Measurements from ENCODE around the gene CIB2.

Gene CIB2

DNA sequence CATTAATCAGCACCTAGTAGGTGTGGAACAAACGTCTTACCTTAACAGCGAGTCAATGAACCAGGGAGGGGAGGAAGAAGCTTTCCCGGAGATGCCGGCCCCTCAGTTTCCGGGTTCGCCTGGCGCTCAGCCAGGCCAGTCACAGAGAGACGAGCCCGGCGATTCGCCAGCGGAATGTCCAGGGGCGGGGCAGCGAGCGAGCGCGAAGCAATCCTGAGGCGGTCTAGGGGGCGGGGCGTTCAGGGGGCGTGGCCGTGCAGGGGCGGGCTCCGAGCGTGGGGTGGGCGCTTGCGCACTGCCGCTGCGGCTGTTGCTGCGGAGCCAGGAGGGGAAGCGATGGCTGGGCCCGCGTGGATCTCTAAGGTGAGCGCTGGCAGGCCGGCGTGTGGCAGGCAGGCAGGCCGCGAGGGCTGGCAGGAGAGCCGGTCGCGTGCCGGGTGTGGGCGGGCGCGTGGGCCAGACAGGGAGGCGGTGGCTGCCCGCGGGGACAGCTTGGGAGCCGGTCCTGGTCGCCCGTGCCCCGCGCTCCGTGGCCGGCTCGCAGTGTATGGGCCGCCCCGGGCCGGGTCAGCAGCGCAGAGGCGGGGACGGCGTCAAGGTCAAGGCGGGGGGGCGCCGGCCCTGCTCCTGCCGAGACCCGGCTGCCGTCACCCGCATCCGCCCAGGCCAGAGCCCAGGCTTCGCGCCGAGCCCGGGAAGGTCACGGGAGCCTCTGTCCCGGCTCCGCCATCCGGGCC, 18.0 kb upstream of the CIB2 start, which contains the start of gene IDH3A:
Gene IDH3A (plus strand): TSS at position 295 of the 737 bp plus-strand sequence. CDS start 42 bp downstream, at position 337.
- DNase-seq: peak; percentile 100

GRCh38 chr15:78148392-78149067, 17.3 kb upstream of the CIB2 start:
- no peak for DNase-seq

DNA sequence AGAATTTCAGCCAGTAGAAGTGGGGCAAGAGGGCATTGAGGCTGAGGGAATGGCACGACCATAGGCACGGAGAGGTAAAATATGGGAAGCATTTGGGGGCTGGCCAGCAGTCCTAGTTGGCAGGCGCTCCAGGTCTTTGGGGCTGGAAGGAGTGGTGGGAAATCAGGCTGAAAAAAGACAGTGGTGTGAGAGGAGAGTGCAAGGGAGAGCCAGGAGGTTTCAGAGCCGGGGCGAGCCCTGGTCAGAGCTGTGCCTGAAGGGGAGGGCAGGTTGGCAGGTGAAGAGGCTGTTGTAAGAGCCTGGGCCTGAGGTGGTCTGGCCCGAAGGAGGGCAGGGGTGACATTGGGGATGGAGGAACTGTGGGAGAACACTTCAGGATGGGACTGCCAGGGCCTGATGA, 16.3 kb upstream of the CIB2 start:
- DNase-seq: no peak

DNA sequence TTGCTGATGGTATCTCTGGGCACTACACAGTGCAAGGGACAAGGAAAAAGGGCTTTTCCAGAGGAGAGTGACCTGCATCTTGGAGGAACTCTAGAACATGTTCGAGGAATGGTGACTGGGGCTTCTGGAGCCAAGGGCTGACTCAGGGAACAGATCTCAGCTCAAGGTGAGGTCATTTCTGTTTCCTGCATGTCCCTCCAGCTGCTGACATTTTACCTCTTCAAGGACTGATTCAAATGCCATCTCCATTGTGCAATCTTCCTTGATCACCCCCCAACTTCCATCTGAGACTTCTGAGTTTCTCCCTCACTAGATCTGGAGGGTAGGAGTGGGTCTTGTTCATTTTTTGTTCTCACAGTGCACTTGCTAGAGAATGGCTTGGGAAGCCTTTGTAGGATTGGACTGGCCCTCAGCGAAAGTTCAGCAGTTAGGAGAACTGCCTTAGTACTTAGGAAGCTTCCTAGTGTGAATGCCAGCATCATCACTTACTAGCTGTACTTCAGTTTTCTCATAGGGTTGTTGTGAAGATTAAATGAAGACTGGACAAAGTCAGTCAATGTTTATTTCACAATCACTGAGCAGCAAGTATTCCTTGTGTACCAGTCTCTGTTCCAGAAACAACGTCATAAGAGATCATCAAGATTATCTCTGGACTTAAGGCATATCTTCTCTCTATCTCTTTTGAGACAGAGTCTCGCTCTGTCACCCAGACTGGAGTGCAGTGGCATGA, 15.3 kb upstream of the CIB2 start:
- no peak for DNase-seq

- DNase-seq: no peak
Measured at GRCh38 chr15:78142332-78142731, 11.1 kb upstream of the CIB2 start.

- DNase-seq: no peak
Measured at GRCh38 chr15:78140292-78140691, 9.0 kb upstream of the CIB2 start.

GRCh38 chr15:78139578-78139977, 8.3 kb upstream of the CIB2 start:
- no peak for DNase-seq

DNA sequence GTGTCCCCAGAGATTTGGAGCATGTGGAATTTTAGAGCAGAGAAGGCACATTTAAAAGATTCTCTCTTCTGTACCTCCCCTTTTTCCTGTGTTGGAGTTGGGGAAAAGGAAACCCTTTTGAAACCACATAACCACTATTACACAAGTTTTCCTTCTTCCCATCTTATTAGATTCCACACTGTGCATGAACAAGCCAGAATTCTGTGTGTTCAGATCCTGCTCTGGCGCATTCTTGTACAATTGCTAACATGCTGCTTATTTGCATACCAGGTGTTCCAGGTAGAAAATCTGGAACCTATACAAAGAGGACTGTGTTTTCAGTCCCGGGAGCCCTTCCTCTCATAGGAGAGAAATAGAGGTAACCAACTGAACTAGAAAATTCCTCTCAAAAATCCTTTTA, 2.6 kb upstream of the CIB2 start:
- DNase-seq: no peak

GRCh38 chr15:78130466-78131294, 565 bp downstream of the CIB2 start:
- no peak for DNase-seq

GRCh38 chr15:78129751-78130287, 1.4 kb downstream of the CIB2 start:
- DNase-seq: no peak

DNA sequence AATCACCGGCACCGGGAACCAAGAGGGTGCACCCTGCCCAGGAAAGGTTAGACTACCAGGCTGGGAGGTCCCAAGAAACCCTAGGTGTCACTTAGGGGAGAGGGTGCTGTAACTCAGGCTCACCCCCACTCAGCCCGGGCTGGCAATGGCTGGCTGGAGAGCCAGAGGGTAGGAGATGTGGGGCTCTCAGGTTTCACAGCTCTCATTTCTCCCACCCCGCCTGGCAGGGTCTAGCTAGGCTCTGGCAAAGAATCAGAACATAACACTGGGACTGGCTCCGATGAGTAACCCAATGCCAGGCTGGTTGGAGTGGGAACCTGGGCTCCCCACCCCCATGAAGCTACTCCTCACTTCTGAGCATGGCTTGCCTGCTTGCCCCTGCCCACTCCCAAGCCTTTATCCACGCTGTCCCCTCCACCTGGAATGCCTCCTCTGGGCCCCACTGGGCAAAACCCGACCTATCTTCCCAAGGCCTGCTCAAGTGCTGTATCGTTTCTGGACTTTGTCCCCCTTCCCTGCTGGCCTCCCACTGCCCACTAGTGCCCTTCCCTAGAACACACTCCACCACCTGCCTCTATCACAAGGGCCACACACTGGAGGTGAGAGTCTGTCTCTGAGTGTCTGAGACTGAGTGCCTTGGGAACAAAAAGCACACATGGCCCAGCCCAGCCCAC, 2.0 kb downstream of the CIB2 start:
- DNase-seq: no peak

DNA sequence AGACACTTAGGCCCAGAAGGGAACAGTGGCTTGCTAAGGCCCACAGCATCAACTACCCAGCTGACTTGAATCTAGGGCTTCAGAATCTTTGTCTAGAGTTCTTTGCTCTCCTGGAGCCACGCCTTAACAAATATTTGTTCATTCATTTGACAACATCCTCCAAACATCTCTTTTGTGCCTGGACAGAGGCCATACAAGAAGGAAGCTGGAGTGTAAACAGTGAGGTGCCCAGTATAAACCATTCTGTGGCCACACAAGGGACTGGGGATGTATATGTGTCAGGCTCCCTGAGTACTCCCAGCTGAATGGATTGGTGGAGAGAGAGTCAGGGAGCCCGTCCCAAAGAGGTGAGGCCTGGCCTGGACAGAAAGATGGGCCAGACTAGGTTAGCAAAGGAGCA, 3.4 kb downstream of the CIB2 start:
- DNase-seq: no peak

DNA sequence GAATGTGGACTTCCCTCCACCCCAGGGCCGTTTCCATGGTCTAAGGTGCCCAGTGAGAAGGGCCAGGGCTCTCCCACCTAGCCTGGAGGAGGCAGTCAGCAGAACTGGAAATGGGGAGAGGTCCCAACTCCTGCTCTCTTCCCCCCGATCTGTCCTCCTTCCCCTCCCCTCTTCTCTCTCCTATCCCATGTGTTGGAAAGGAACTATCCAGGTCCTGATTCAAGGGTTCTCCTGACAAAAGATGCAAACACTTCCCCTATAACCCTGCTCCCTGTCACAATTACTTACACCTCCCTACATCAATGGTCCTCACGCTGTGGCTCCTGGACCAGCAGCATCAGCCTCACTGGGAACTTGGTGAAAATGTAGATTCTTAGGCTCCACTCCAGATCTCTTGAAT, 6.0 kb downstream of the CIB2 start:
- DNase-seq: no peak

GRCh38 chr15:78120523-78120922, 10.7 kb downstream of the CIB2 start:
- no peak for DNase-seq

- DNase-seq: no peak
Measured at GRCh38 chr15:78112551-78112950, 18.7 kb downstream of the CIB2 start.

DNA sequence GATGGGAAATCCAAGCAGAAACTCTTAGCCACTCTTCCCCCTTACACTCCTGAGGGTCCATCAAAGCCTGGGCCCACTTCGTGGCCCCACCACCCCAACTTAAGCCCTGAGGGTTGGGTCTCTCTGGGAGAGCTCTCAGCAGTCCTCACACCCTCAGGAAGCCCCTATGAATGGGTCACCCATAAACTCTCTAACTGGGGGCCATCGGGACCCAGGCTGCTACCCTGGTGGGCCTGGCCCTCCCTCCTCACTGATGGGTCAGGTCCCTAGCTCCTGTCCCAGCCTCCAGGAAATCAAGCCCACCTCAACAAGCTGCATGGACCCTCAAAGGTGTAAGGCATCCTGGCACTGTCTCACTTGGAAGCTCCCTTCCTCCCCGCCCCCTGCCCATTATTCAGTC, 19.5 kb downstream of the CIB2 start:
- no peak for DNase-seq

DNA sequence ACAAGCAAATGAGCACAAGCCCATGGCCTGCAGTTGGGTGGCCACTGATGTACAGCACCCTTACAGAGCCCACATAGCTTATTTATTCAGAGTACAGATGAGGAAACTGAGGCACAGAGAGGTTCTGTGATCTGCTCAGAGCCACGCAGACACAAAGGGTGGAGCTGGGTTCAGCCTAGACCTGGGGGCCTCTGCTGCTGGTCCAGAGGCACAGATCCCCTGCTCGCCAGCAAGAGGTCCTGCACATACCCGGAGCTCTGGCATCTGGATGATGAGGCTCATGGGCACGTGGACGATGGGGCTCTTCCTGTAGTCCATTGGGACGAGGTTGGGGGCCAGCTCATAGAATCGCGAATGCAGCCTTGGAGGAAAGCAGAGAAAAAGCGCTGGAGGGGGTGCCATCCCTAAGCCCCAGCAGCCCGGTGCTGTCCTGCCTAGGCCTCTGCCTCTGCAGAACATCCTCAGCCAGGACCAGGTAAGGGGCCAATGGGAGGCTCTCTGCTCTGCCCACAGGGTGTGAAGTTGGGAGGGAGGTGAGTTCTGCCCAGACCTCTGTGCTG, 20.2 kb downstream of the CIB2 start:
- no peak for DNase-seq

DNA sequence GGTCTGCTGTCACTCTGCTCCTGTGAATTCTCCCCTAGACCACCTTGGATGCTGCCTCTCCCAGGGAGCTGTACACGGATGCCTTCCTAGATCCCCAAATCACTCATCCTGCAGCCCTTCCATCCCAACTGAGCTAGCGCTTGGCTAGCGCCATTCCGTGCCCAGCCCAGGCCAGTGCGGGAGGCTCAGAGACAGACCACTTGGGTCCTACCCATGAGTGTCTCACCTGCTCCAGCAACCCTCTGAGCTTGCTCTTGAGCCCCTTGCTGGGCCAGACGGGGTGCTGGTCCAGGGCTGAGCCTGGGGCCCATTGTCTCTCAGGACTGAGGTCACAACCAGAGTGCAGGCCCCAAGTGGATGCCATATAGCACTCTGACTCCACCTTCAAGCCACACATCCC, 21.1 kb downstream of the CIB2 start:
- DNase-seq: no peak

DNA sequence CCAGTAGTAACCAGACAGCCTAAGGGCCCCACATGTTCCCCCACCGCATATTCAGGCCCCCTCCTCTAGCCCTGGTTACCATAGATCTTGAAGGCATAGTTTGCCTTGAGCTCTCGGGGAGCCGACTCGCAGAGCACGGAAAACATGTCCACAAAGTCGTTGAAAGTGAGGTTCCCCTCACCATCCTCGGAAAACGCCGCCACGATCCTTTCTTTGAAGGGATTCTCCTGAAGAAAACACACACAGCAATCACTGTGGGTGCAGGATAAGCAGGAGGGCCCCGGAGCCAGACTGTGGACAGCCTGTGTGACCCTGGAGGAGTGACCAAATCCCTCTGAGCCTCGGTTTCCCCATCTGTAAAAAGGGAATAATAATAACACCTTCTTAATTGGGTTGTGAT, 22.1 kb downstream of the CIB2 start:
- DNase-seq: no peak

- DNase-seq: peak; percentile 86
Measured at GRCh38 chr15:78108300-78109084, 22.8 kb downstream of the CIB2 start.

GRCh38 chr15:78107471-78107870, 23.8 kb downstream of the CIB2 start:
- DNase-seq: no peak

Measured in stimulated activated CD4-positive, alpha-beta T cell treated with anti-CD3 and anti-CD28 coated beads, Interleukin-4, amount 100 ng/mL, for 24 hours (primary cell).